HepG2 (cell line): Measurements from ENCODE around the gene NFX1. TPM values are rescaled to one million over a fixed set of nuclear protein-coding genes. Genes with fewer than 3 reads are reported as not detected.

Source experiments
- AHDC1 ChIP-seq: sonication (generic); formaldehyde crosslinking; IDR thresholded peaks from 2 replicates; pipeline ENCODE4 v1.5.1; 2020; ENCODE audit warnings: mild to moderate bottlenecking, missing genetic modification reagents, borderline replicate concordance
- HNRNPH1 ChIP-seq: fragments of 200-400 bp; formaldehyde crosslinking; optimal IDR thresholded peaks from 2 replicates; pipeline ENCODE3; 2017; ENCODE audit warnings: mild to moderate bottlenecking, low read depth, low read length
- KDM2A ChIP-seq: sonication (generic); formaldehyde crosslinking; IDR thresholded peaks from 2 replicates; pipeline ENCODE4 v1.4.0; 2020; ENCODE audit warnings: low read depth, missing genetic modification reagents, borderline replicate concordance
- SMAD3 ChIP-seq: sonication (generic); formaldehyde crosslinking; IDR thresholded peaks from 2 replicates; pipeline ENCODE4 v1.4.0; 2020; ENCODE audit warnings: missing genetic modification reagents
- ZEB1 ChIP-seq: IDR thresholded peaks from 2 replicates; pipeline ENCODE4 v1.6.1; 2012; ENCODE audit warnings: mild to moderate bottlenecking, low read depth, inconsistent platforms; ENCODE audit not compliant: insufficient replicate concordance
- ZNF484 ChIP-seq: sonication (generic); formaldehyde crosslinking; IDR thresholded peaks from 2 replicates; pipeline ENCODE4 v1.5.1; 2020; ENCODE audit warnings: mild to moderate bottlenecking, low read depth, missing genetic modification reagents, borderline replicate concordance
- ZNF562 ChIP-seq: sonication (generic); formaldehyde crosslinking; IDR thresholded peaks from 2 replicates; pipeline ENCODE4 v1.8.0; 2022; ENCODE audit warnings: missing genetic modification reagents, borderline replicate concordance
- polyA plus RNA-seq, 8 experiments: library from polyadenylated mRNA; depleted of rRNA in 3 of 8; stranded (reverse) in 7 of 8; unstranded in 1 of 8; fragments of >200 nt; fragmentation: Illumina TruSeq in 4 of 8; extraction: Trizol in 4 of 8; gene quantifications; 2 replicates each; pipeline versions ENCODE4 v1.2.1 to v1.2.3, GENCODE V29; 2011 to 2016; ENCODE audit warnings: low read depth in 4 of 8, missing spikeins in 1 of 8, mixed read lengths in 1 of 8; ENCODE audit not compliant: insufficient read depth in 1 of 8
- total RNA-seq, 5 experiments: library from RNA; depleted of rRNA; stranded (reverse); fragments of >200 nt; fragmentation: Illumina TruSeq; extraction: Trizol; gene quantifications; 2 replicates each; pipeline ENCODE4 v1.2.3, GENCODE V29; 2016; ENCODE audit warnings: low read depth in 1 of 5

NFX1 gene
- total and polyA plus RNA-seq, 2 of the 13 experiments (the other 11 are each of a cell fraction or from before 2014, with no cell fraction given): 23.9 to 27.5 TPM

GRCh38 chr9:33375238-33375840, 85.0 kb downstream of the NFX1 start (continued):
- no peak for TF ChIP-seq KDM2A
- TF ChIP-seq SMAD3: 0 out of 2 replicates have a peak, but pooled peaks have one; percentile 0
- no peak for TF ChIP-seq HNRNPH1
- no peak for TF ChIP-seq ZNF562 (CRISPR knock-in tag)
- no peak for TF ChIP-seq AHDC1 (CRISPR knock-in tag)
- TF ChIP-seq ZEB1: no peak
- TF ChIP-seq ZNF484: no peak
